ENCODE data around the gene TEKT5.

- TF ChIP-seq CTCF (IDR thresholded peaks at IDR 0.05), result no peak
- no peak for TF ChIP-seq POLR2A (IDR thresholded peaks at IDR 0.05)
These were observed 51.8 kb downstream of the TEKT5 start for GRCh38 chr16:10642964-10643363.

Data from heart left ventricle (tissue), 13 donors.